HUES48 (cell line): ENCODE measurements around the gene COL17A1.
A peak's percentile ranks its signal among the peaks of the same experiment; 100 is the strongest.

Experiments used
- H3K27ac ChIP-seq: one replicate; pipeline ENCODE4 v1.7.0; 2013; ENCODE audit warnings: low read depth, low read length, inconsistent platforms
- H3K27me3 ChIP-seq: 2 replicates; pipeline ENCODE4 v1.6.1; 2013; ENCODE audit warnings: mild to moderate bottlenecking, low read length; ENCODE audit not compliant: control insufficient read depth, insufficient read depth
- H3K36me3 ChIP-seq: 2 replicates; pipeline ENCODE4 v1.6.1; 2013; ENCODE audit warnings: low read length; ENCODE audit not compliant: control insufficient read depth, insufficient read depth
- H3K4me1 ChIP-seq: 2 replicates; pipeline ENCODE4 v1.6.1; 2013; ENCODE audit warnings: mild to moderate bottlenecking, low read length; ENCODE audit not compliant: control insufficient read depth, insufficient read depth
- H3K4me3 ChIP-seq: 2 replicates; pipeline ENCODE4 v1.5.1; 2013; ENCODE audit warnings: mild to moderate bottlenecking, low read depth, low read length
- H3K9ac ChIP-seq: 2 replicates; pipeline ENCODE4 v1.6.1; 2013; ENCODE audit warnings: mild to moderate bottlenecking, low read depth, low read length, moderate library complexity
- H3K9me3 ChIP-seq: 2 replicates; pipeline ENCODE4 v1.6.1; 2013; ENCODE audit warnings: low read length; ENCODE audit not compliant: control insufficient read depth, insufficient read depth

Gene COL17A1

GRCh38 chr10:104074505-104074904, 11.2 kb downstream of the COL17A1 start:
- Histone ChIP-seq H3K36me3 (no peaks in the 10 kb centered on the region), H3K27ac (no peak overlapping the region), H3K27me3 (no peaks in the 10 kb centered on the region; the same call in 1 of the 2 replicates), H3K4me3 (no peak overlapping the region), H3K9ac (no peak overlapping the region), H3K9me3 (no peaks in the 10 kb centered on the region), H3K4me1 (peaks cover 20% of the 10 kb centered on the region)

DNA sequence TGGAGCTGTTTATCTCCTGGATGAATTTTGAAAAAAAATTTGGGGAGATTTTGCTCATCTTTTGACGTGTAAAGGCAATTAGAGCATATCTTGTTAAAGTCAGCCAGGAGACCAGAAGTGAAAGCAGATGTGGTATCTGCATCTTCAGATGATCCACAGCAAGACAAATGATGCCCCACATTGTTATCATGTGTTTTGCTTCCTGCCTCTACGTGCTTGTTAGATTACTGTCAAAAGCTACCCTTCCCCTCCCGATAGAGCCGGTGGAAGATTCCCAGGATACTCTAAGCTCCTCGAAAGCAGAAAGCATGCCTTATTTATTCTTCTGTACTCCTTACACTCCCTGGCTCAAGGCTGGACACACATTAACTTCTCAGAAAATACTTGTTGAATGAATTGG, 12.9 kb downstream of the COL17A1 start:
- Histone ChIP-seq H3K27ac (no peak overlapping the region), H3K9me3 (no peaks in the 10 kb centered on the region), H3K36me3 (no peaks in the 10 kb centered on the region), H3K9ac (no peak overlapping the region), H3K4me1 (peaks cover 27% of the 10 kb centered on the region), H3K4me3 (no peak overlapping the region), H3K27me3 (no peaks in the 10 kb centered on the region; the same call in 1 of the 2 replicates)

DNA sequence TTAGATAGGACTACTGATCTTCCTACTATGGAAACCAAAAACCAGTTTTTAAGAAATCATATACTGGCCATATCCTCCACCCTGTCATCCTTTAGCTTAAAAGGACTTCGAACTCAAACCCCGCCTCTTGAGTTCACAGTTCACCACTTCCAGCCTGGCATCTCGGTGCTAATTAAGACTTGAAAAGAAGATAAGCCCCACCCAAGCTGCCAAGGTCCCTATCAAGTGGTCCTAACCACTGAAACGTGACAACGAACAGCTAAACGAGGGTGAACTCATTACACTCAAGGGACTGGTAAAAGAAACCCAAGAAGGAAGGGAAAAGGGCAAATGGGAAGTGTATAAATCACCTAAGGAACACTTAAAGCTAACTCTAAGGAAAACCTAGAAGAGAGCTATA, 16.1 kb downstream of the COL17A1 start:
- Histone ChIP-seq H3K9me3 (no peaks in the 10 kb centered on the region), H3K36me3 (no peaks in the 10 kb centered on the region), H3K27me3 (no peaks in the 10 kb centered on the region), H3K27ac (no peak overlapping the region), H3K4me3 (no peak overlapping the region), H3K4me1 (peaks cover 29% of the 10 kb centered on the region), H3K9ac (no peak overlapping the region)

DNA sequence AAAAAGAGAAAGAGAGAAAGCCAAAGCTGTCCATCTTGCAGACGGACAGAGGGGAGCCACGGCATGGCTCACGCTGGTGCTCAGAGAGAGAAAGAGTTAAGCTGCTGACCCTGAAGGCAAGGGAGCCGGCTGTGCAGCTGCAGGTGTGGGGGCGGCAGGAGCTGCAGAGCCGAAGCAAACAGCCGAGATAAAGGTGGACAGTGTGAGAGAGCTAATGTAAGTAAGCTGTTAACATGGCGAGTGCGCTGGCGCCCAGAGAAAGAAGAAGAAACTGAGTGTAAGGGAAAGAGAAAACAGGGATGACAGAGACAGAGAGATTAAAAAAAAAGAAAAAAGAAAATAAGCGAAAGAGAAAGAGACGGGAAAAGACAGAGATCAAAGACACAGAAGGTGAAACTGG, 18.2 kb downstream of the COL17A1 start:
- Histone ChIP-seq H3K4me3 (peak overlapping the region; percentile 25; the same call in 1 of the 2 replicates), H3K4me1 (peaks cover 29% of the 10 kb centered on the region), H3K36me3 (no peaks in the 10 kb centered on the region), H3K27ac (peak overlapping the region; percentile 62), H3K9ac (0 out of 2 replicates have a peak overlapping the region, but pooled peaks have one; percentile 0), H3K27me3 (no peaks in the 10 kb centered on the region), H3K9me3 (no peaks in the 10 kb centered on the region)

- Histone ChIP-seq H3K4me1 (peaks cover 29% of the 10 kb centered on the region), H3K36me3 (no peaks in the 10 kb centered on the region), H3K27me3 (no peaks in the 10 kb centered on the region), H3K4me3 (peak overlapping the region; percentile 25; the same call in 1 of the 2 replicates), H3K9me3 (no peaks in the 10 kb centered on the region), H3K9ac (no peak overlapping the region), H3K27ac (peak overlapping the region; percentile 62)
Measured at GRCh38 chr10:104066945-104067344, 18.7 kb downstream of the COL17A1 start.

DNA sequence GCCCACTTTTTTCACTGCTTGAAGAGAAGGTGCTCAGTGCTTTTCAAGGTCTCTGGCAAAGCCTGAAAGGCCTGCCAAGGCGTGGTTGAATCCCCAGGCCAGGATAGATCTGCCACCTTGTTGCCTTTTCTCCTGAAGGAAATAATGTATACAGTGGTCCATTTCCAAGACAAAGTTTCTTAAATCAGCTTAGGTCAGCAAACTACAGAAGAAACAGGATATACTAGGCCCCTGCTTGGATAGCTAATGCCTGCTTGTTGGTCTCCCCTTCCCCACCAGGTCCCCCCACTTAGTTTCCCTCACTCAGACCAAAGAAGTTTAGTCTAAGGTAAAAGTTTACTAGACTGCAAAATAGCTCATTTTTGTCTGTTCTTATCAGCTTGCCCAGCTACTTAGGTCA, 19.9 kb downstream of the COL17A1 start:
- Histone ChIP-seq H3K27me3 (no peaks in the 10 kb centered on the region), H3K9ac (no peak overlapping the region), H3K9me3 (no peaks in the 10 kb centered on the region), H3K27ac (no peak overlapping the region), H3K4me3 (no peak overlapping the region), H3K4me1 (peaks cover 29% of the 10 kb centered on the region), H3K36me3 (no peaks in the 10 kb centered on the region)

DNA sequence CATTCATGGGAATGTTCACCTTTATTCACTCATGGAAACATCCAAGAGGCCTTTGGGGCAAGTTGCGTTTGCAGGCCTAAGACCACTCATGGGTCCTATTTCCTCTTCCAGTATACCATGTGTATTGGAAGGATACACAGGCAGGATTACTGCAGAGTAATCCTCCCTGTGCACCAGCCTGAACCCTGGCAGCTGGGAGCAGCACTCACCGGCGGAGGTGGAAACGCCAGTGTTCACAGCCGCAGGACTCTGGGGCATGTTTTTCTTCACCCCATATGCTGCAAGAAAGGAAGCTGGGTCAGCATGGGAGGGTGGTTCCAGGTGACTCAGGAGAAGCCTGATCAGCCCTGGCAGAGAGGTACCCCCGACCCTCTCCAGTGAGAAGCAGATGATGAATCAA, 24.5 kb downstream of the COL17A1 start:
- H3K36me3 ChIP-seq = no peaks in the 10 kb centered on the region
- peaks cover 31% of the 10 kb centered on the region for H3K4me1 ChIP-seq

GRCh38 chr10:104059364-104059763, 26.3 kb downstream of the COL17A1 start:
- no peaks in the 10 kb centered on the region for H3K27me3 ChIP-seq
- no peaks in the 10 kb centered on the region for H3K36me3 ChIP-seq
- no peaks in the 10 kb centered on the region for H3K9me3 ChIP-seq
- H3K27ac ChIP-seq = peak overlapping the region; percentile 43
- H3K4me1 ChIP-seq = peaks cover 28% of the 10 kb centered on the region
- H3K9ac ChIP-seq = peak overlapping the region; percentile 13; the same call in 1 of the 2 replicates
- no peak overlapping the region for H3K4me3 ChIP-seq

More for the DNA sequence above, 24.5 kb downstream of the COL17A1 start:
- Histone ChIP-seq H3K9ac (no peak overlapping the region), H3K27me3 (no peaks in the 10 kb centered on the region), H3K4me3 (no peak overlapping the region), H3K27ac (no peak overlapping the region), H3K9me3 (no peaks in the 10 kb centered on the region)

GRCh38 chr10:104057717-104058116, 28.0 kb downstream of the COL17A1 start:
- H3K27ac ChIP-seq = peak overlapping the region; percentile 51

DNA sequence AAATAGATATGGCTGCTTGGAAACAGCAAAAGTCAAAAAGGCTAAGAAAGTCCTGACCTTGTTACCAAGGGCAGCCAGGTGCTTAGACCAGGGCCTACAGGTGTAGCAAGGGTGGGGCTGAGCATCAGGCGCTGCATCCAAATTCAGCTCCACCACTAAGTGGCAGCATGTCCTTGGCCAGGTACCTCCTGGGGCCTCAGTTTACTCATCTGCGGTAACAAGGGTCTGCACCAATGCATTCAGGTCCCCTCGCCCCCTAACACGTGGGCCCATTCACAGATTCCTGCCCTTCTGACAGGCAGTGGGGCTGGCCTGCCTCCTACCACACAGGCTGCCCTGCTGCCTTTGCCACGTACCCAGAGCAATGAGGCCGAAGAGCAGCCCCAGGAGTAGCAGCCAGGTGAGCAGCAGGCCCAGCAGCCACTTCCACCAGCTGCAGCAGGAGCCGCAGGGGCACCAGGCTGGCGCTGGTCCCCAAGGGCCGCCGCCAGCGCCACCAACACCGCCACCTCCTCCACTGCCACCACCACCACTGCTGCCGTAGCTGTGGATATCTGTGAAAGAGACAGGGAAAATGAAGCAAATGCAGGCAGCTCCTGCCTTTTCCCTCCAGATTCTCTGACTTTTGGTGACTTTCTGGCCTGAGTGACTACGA, 28.9 kb downstream of the COL17A1 start:
- H3K9ac ChIP-seq = no peak overlapping the region
- H3K27ac ChIP-seq = no peak overlapping the region
- no peaks in the 10 kb centered on the region for H3K27me3 ChIP-seq
- no peaks in the 10 kb centered on the region for H3K9me3 ChIP-seq
- H3K4me1 ChIP-seq = peaks cover 28% of the 10 kb centered on the region
- no peak overlapping the region for H3K4me3 ChIP-seq
- no peaks in the 10 kb centered on the region for H3K36me3 ChIP-seq

More at GRCh38 chr10:104057717-104058116, 28.0 kb downstream of the COL17A1 start:
- no peaks in the 10 kb centered on the region for H3K36me3 ChIP-seq
- no peak overlapping the region for H3K4me3 ChIP-seq
- H3K27me3 ChIP-seq = no peaks in the 10 kb centered on the region
- no peak overlapping the region for H3K9ac ChIP-seq
- H3K4me1 ChIP-seq = peaks cover 28% of the 10 kb centered on the region
- no peaks in the 10 kb centered on the region for H3K9me3 ChIP-seq

GRCh38 chr10:104054430-104054829, 31.2 kb downstream of the COL17A1 start:
- Histone ChIP-seq H3K27ac (no peak overlapping the region), H3K9me3 (no peaks in the 10 kb centered on the region), H3K27me3 (no peaks in the 10 kb centered on the region), H3K36me3 (no peaks in the 10 kb centered on the region), H3K4me1 (peaks cover 21% of the 10 kb centered on the region), H3K4me3 (no peak overlapping the region), H3K9ac (no peak overlapping the region)
